Esophagus squamous epithelium (tissue), 5 donors: ENCODE measurements around the gene NT5DC2. TPM values are rescaled to one million over a fixed set of nuclear protein-coding genes. Genes with fewer than 3 reads are reported as not detected.

Experiments used
- DNase-seq: peaks from one replicate; lab custom pipeline; 2025; lab: John Stamatoyannopoulos, UW
- H3K27ac ChIP-seq, 4 donors: fragments of 200-600 bp; sonication (generic); one replicate each; pipeline ENCODE4 v1.5.1; 2016 to 2019; ENCODE audit warnings: mild to moderate bottlenecking in 1 of 4
- H3K27me3 ChIP-seq, 4 donors: fragments of 200-600 bp; sonication (generic); 1 replicate in 3 of 4; 2 replicates in 1 of 4; pipeline versions ENCODE4 v1.5.1 to v1.6.0; 2017 to 2021; ENCODE audit warnings: antibody characterized with exemption in 1 of 4
- H3K36me3 ChIP-seq, 3 donors: fragments of 200-600 bp; sonication (generic); one replicate each; pipeline ENCODE4 v1.5.1; 2016 to 2019
- H3K4me1 ChIP-seq, 3 donors: fragments of 200-600 bp; sonication (generic); one replicate each; pipeline ENCODE4 v1.5.1; 2017 to 2019
- H3K4me3 ChIP-seq, 4 donors: fragments of 200-600 bp; sonication (generic); 1 replicate in 3 of 4; 2 replicates in 1 of 4; pipeline ENCODE4 v1.5.1; 2016 to 2019; ENCODE audit warnings: mild to moderate bottlenecking in 2 of 4, moderate library complexity in 1 of 4
- H3K9me3 ChIP-seq, 3 donors: fragments of 200-600 bp; sonication (generic); one replicate each; pipeline ENCODE4 v1.5.1; 2016 to 2019
- CTCF ChIP-seq, 6 experiments: fragments of 450-650 bp in 4 of 6; fragments of 200-600 bp in 2 of 6; sonication (generic) in 2 of 6; IDR thresholded peaks; one replicate each; pipeline ENCODE4 v1.5.1; 2016 to 2019; ENCODE audit warnings: antibody characterized with exemption in 6 of 6, mild to moderate bottlenecking in 4 of 6, moderate library complexity in 4 of 6
- POLR2A ChIP-seq, 4 donors: fragments of 450-650 bp; IDR thresholded peaks; one replicate each; pipeline ENCODE4 v1.6.1; 2017; ENCODE audit warnings: antibody characterized with exemption in 4 of 4, mild to moderate bottlenecking in 4 of 4, moderate library complexity in 3 of 4
- WGBS, 2 donors: methylation state at CpG; one replicate each; pipeline ENCODE4 v1.1.5; 2018; 5-methylcytosine and 5-hydroxymethylcytosine counted together
- intact Hi-C: fragments of 100-400 bp; cut with DNase I; formaldehyde crosslinking; loops from one replicate; pipeline ENCODE4 v1.15.0; 2022
- small RNA-seq, 4 donors: library from RNA; depleted of rRNA; stranded (forward); fragments of <200 nt; gene quantifications; one replicate each; pipeline ENCODE3, GENCODE V24; 2016
- total RNA-seq, 4 donors: library from RNA; depleted of rRNA; stranded (reverse); fragments of >200 nt; gene quantifications; one replicate each; pipeline ENCODE4 v1.1.0, GENCODE V29; 2016
- donor health status: DM: yes; HTN: yes; CAD: no.

Gene NT5DC2
- total RNA-seq, 4 donors from 2014 or later = 58.9 to 79.5 (median 70.2) TPM

- DNase-seq = no peak
- intact Hi-C loops = no loop called here
- H3K36me3 ChIP-seq = peaks cover 52 to 100% (median 92%) of the 10 kb centered on the region in 3 donors
- H3K27me3 ChIP-seq = no peaks in the 10 kb centered on the region
- H3K27ac ChIP-seq = peak overlapping the region in 1 of 4 donors; percentile 39
- 82 to 85% methylated on average over 6 to 7 of the region's 16 CpGs for WGBS, 2 donors
- no peak overlapping the region for H3K4me3 ChIP-seq
- H3K4me1 ChIP-seq = peaks cover under 1 to 13% (median 1%) of the 10 kb centered on the region in 3 donors
- no peaks in the 10 kb centered on the region for H3K9me3 ChIP-seq
- TF ChIP-seq POLR2A (IDR thresholded peaks at IDR 0.05) (no peak), CTCF (IDR thresholded peaks at IDR 0.05) (no peak)
These were observed 56.4 kb downstream of the NT5DC2 start for GRCh38 chr3:52477076-52477795.

Small RNA genes within 50 kb of the gene (small RNA-seq; reads per million reads assigned to genes)
- gene RNU6-856P (0 reads per million in 4 donors), gene RNU6ATAC16P (0 reads per million in 4 donors)

Other genes starting within 250 kb of the NT5DC2 start
- 1 to 10 TPM; 4.5 to 8.0 (median 7.5) TPM for gene GLYCTK, start 246.0 kb downstream of the NT5DC2 start, total RNA-seq
- 1 to 10 TPM; 1.3 to 5.9 (median 1.9) TPM for gene DNAH1, start 217.5 kb downstream of the NT5DC2 start, total RNA-seq
- 10 to 100 TPM; 51.0 to 75.5 (median 56.2) TPM for gene BAP1, start 123.8 kb downstream of the NT5DC2 start, total RNA-seq
- 1 to 10 TPM; 1.0 to 7.1 (median 4.5) TPM for gene PHF7, start 123.2 kb downstream of the NT5DC2 start, total RNA-seq
- gene SEMA3G, start 88.8 kb downstream of the NT5DC2 start, total RNA-seq = 1 to 10 TPM in 3 of 4 donors, under 1 TPM in 1; 0.34 to 9.8 (median 3.4) TPM
- gene TNNC1, start 79.8 kb downstream of the NT5DC2 start, total RNA-seq = 1 to 10 TPM in 1 of 4 donors, not detected in 3; 4.1 TPM
- gene NISCH, start 78.3 kb downstream of the NT5DC2 start, total RNA-seq = 10 to 100 TPM; 33.6 to 82.2 (median 40.6) TPM
- 10 to 100 TPM in 3 of 4 donors, 1 to 10 TPM in 1; 5.6 to 69.4 (median 32.3) TPM for gene STAB1, start 38.5 kb downstream of the NT5DC2 start, total RNA-seq
- 1 to 10 TPM in 3 of 4 donors, under 1 TPM in 1; 0.32 to 5.1 (median 1.9) TPM for gene UQCC5, start 2.7 kb upstream of the NT5DC2 start, total RNA-seq
- 10 to 100 TPM; 34.0 to 76.4 (median 63.7) TPM for gene PBRM1, start 152.1 kb upstream of the NT5DC2 start, total RNA-seq
- 100 to 1,000 TPM in 3 of 4 donors, 10 to 100 TPM in 1; 95.8 to 184 (median 112) TPM for gene GNL3, start 152.2 kb upstream of the NT5DC2 start, total RNA-seq
- gene GLT8D1, start 171.9 kb upstream of the NT5DC2 start, total RNA-seq = 10 to 100 TPM; 10.6 to 34.7 (median 26.0) TPM
- gene SPCS1, start 172.2 kb upstream of the NT5DC2 start, total RNA-seq = 100 to 1,000 TPM in 3 of 4 donors, 10 to 100 TPM in 1; 65.8 to 138 (median 123) TPM
- 10 to 100 TPM in 3 of 4 donors, 1 to 10 TPM in 1; 8.0 to 16.6 (median 14.6) TPM for gene NEK4, start 237.1 kb upstream of the NT5DC2 start, total RNA-seq
- gene ITIH1, start 243.7 kb upstream of the NT5DC2 start, total RNA-seq = not detected